ENCODE data around the gene CASS4.

- TF ChIP-seq CTCF (IDR thresholded peaks at IDR 0.05) (no peak), EZH2 (IDR thresholded peaks at IDR 0.05) (no peak), EZH2phosphoT487 (IDR thresholded peaks at IDR 0.05) (no peak)
Measured at GRCh38 chr20:56449459-56449858, 37.4 kb downstream of the CASS4 start.
